NCI-H524 (cell line): ENCODE results near the gene PAX8.
A peak's percentile ranks its signal among the peaks of the same experiment; 100 is the strongest.

Source experiments
- DNase-seq, 2 experiments: peaks; one replicate each; lab custom pipeline; 2025; lab: John Stamatoyannopoulos, UW

The PAX8 gene

GRCh38 chr2:113203901-113204519 lies 74.7 kb downstream of the PAX8 start:
- DNase-seq, result peak; percentile 46 to 63

DNA sequence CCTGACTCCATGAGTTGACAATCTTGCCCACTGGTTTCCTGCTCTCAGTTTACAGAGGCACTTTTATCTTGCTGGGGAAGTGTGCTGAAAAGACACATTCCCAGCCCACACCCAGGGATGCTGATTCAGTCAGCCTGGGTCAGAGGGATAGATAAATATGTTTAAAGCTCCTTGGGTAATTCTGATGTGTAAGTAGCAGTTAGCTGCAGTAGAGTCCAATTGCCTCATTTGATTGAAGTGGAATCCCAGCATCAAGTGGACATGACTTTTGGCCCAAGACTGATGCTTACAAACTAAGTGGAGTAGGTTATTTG lies 75.5 kb downstream of the PAX8 start:
- DNase-seq, result no peak

GRCh38 chr2:113202305-113203216 lies 76.2 kb downstream of the PAX8 start:
- no peak for DNase-seq

DNA sequence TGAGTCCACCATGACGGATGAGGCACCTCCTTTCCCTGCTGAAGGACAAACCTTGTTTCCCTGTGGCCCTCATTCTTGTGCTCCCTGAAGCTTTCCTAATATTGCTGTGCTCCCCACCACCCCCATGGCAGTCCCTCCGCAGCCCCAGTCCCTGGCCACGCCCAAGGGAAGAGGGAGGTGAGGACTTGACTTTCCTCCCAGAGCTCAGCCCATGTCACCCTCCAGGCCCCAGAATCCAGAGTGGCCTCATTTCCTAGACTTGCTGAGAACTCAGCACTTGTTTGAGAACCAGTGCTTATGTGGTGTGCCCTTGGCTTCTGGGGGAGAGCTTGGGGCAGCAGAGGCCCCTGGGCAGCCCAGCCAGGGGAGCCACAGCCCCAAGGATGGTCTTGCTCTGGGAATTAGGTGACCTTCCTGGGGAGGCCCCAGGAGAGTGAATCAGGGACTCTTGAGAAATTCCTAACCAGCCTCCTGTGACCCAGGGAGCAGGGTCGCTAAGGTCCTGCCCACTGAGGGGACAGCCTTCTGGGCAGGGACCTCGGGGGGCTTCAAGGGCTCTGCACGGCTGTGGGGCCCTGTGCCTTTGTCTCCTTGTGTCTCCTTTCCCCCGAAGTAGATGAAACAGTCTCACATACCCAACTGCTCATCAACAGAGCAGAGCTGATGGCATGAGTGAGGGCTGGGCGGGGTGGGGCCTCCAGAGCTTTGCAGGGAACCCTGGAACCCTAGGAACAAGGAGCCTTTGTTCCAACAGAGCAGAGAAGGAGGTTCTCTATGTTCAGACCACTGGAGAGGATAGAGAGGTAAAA lies 77.0 kb downstream of the PAX8 start:
- no peak for DNase-seq

GRCh38 chr2:113200736-113201490 lies 77.8 kb downstream of the PAX8 start:
- no peak for DNase-seq

- peak in 1 of 2 experiments; percentile 7 for DNase-seq
These were observed 78.5 kb downstream of the PAX8 start for GRCh38 chr2:113200236-113200635.

GRCh38 chr2:113198790-113199612 lies 79.7 kb downstream of the PAX8 start:
- peak; percentile 50 to 72 for DNase-seq

DNA sequence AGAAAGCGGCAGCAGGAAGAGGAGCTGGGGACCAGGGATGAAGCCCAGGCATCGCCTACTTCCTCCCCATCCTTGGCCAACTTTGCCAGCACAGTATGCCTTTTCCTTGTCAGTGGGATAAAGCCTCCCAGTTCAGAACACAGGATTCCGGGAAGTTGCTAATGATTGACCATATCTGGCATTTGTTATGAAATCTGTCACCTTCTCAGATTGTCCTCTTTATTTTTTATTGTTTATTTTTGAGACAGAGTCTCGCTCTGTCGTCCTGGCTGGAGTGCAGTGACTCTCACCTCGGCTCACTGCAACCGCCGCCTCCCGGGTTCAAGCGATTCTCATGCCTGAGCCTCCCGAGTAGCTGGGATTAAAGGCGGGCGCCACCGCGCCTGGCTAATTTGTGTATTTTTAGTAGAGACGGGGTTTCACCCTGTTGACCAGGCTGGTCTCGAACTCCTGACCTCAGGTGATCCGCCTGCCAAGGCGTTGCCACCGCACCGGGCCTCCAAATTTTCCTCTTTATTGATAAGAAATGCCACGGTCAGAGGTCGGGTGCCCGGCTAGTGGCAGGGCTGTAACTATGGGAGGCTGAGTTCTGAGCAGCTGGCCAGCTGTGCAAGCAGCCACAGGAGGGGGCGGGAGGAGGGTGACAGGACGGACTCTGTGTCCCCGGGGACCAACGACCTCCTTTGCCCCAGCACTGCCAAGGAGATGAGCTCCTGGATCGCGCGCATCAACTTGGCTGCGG lies 80.5 kb downstream of the PAX8 start:
- DNase-seq, result no peak

DNA sequence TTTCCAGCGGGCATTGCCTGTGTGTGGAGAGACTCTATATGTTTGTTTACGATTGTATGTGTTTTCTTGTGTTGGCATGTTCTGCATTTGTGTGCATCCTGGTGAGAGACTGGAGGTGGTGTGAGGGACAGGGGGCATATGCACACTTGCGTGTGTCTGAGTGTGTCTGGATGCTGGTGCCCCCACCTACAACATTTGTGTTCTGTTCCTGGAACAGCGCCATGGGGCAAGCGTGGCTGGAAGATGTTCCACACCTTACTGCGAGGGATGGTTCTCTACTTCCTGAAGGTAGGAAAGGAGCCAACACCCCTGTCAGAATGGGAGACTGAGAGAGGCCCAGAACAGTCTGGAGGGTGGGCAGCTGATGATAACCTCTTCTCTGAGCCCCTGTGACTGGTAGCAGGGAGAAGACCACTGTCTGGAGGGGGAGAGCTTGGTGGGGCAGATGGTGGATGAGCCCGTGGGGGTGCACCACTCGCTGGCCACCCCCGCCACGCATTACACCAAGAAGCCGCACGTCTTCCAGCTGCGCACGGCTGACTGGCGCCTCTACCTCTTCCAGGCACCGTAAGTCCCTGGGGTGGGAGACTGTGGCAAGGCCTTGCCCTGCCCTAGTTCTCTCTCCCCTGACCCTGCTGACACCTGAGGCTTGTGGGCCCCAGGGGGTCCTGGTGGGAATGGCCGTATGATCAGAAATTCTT lies 81.2 kb downstream of the PAX8 start:
- DNase-seq, result no peak

DNA sequence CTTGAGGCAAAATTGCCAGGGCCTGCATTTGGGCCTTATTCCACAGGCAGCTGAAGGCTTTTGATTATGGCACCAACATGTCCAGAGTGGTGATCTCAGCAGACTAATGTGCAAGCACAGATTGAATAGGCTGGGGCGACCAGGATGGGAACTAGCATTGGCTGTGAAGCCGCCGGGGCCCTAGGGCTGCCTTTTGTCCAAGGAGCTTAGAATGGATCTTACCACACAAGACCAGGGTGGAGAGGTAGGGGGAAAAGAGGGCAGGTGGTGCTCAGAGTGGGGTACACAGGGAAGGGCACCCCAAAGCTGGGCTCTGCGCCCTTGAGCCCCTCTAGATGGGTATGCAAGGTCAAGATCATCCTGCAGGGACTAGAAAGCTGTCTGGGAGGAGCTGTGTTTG lies 81.9 kb downstream of the PAX8 start:
- DNase-seq, result no peak

GRCh38 chr2:113195923-113196501 lies 82.7 kb downstream of the PAX8 start:
- DNase-seq, result no peak

DNA sequence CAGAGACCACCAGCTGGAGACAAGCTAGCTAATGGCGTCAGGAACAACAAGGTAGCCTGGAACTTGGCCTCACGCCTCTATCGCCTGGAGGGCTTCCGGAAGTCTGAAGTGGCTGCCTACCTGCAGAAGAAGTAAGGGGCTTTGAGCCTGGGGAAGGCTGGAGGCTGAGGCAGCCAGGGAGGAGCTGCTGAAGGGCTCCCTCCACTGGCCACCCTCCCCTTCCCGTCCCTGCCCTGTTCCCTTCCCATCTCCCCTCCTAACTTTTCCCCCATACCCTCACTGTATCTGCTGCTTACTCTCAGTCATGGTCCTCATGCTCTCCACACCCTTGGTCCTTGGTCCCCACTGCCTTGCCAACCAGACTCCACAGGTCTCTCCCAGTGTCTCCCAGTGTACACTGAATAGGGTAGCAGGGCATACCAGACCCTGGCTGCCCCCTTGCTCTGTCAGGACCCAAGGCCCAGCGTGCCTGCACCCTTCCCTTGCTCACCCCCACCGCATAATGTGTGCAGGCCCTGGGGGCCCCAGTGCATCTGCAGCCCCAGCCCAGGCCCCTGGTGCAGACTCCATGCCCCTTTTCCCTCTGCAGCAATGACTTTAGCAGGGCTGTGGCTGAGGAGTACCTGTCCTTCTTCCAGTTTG lies 86.1 kb downstream of the PAX8 start:
- DNase-seq, result no peak

- DNase-seq, result no peak
These were observed 87.8 kb downstream of the PAX8 start for GRCh38 chr2:113190871-113191270.

- no peak for DNase-seq
These were observed 91.0 kb downstream of the PAX8 start for GRCh38 chr2:113187771-113188170.

GRCh38 chr2:113186433-113186796 lies 92.3 kb downstream of the PAX8 start:
- DNase-seq, result no peak

GRCh38 chr2:113185664-113186432 lies 92.9 kb downstream of the PAX8 start:
- no peak for DNase-seq

DNA sequence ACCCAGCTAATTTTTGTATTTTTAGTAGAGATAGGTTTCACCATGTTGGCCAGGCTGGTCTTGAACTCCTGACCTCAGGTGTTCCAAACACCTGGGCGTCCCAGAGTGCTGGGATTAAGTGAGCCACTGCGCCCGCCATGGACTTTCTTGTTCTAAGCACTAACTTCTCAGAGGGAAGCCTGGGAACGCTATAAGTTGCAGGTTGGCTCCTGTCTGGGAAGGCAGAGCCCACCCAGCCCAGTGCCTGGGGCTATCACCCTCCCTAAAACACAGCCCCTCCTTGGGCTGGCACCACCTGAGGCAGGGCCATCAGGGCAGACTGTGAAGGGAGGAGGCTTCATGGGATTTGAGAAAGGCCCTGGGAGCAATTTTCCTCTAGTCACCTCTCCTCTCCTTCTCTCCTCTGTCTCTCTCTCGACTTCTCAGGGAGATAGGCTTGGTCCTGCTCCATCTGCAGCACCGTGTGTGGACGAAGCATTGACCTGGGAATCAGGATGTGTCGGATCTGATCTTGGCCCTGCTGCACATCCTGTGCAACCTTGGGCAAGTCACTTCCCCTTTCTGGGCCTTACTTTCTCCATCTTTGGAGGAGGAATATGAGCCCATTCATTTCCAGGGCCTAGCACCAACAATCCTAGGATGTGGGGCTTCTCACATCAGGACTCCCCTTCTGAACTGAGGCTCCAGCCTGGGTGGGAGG lies 94.0 kb downstream of the PAX8 start:
- DNase-seq, result no peak

GRCh38 chr2:113183703-113184102 lies 95.0 kb downstream of the PAX8 start:
- DNase-seq, result peak in 1 of 2 experiments; percentile 13
